Stomach (tissue), 4 donors: ENCODE results near the gene LYSMD2.

Experiments
- CTCF ChIP-seq, 7 experiments: fragments of 450-650 bp in 4 of 7; fragments of 200-600 bp in 3 of 7; sonication (generic) in 3 of 7; IDR thresholded peaks; one replicate each; pipeline ENCODE4 v1.5.1; 2016 to 2019; ENCODE audit warnings: antibody characterized with exemption in 7 of 7, control low read depth in 2 of 7, mild to moderate bottlenecking in 1 of 7
- EP300 ChIP-seq: sonication (generic); formaldehyde crosslinking; IDR thresholded peaks from one replicate; pipeline ENCODE4 v1.6.1; 2017; ENCODE audit warnings: antibody characterized with exemption
- POLR2A ChIP-seq, 4 donors: fragments of 450-650 bp; IDR thresholded peaks; one replicate each; pipeline ENCODE4 v1.6.1; 2016; ENCODE audit warnings: antibody characterized with exemption in 4 of 4, control low read depth in 2 of 4, mild to moderate bottlenecking in 1 of 4, moderate library complexity in 1 of 4
- POLR2AphosphoS5 ChIP-seq, 3 donors: sonication (generic); formaldehyde crosslinking; IDR thresholded peaks; one replicate each; pipeline ENCODE4 v1.6.1; 2016; ENCODE audit warnings: antibody characterized with exemption in 3 of 3

GRCh38 chr15:51714162-51714561, 23.3 kb downstream of the LYSMD2 start:
- TF ChIP-seq CTCF (IDR thresholded peaks at IDR 0.05): no peak
- no peak for TF ChIP-seq EP300
- no peak for TF ChIP-seq POLR2A (IDR thresholded peaks at IDR 0.05)
- TF ChIP-seq POLR2AphosphoS5 (IDR thresholded peaks at IDR 0.05): no peak
